LHCN-M2 (cell line): ENCODE results near the gene FTH1. TPM values are rescaled to one million over a fixed set of nuclear protein-coding genes. Genes with fewer than 3 reads are reported as not detected.
"Not testable (repeated sequence)": the region's sequence is repeated elsewhere in the genome, so short reads cannot be mapped to it uniquely, and the experiment has no call there.

Source experiments
- DNase-seq: peaks from one replicate; pipeline ENCODE4 v3.0.0-alpha.2; 2012; ENCODE audit warnings: low read depth
- polyA plus RNA-seq: library from polyadenylated mRNA; unstranded; fragments of >200 nt; gene quantifications from one replicate; pipeline ENCODE4 v1.2.1, GENCODE V29; 2012; ENCODE audit warnings: missing spikeins
- total RNA-seq: library from RNA; depleted of rRNA; stranded (reverse); fragments of >200 nt; gene quantifications from 2 replicates; pipeline ENCODE4 v1.2.3, GENCODE V29; 2014; rRNA removed

FTH1 gene
- 718 and 1,060 TPM in 2 replicates for total RNA-seq
- polyA plus RNA-seq = 13,028 TPM

DNA sequence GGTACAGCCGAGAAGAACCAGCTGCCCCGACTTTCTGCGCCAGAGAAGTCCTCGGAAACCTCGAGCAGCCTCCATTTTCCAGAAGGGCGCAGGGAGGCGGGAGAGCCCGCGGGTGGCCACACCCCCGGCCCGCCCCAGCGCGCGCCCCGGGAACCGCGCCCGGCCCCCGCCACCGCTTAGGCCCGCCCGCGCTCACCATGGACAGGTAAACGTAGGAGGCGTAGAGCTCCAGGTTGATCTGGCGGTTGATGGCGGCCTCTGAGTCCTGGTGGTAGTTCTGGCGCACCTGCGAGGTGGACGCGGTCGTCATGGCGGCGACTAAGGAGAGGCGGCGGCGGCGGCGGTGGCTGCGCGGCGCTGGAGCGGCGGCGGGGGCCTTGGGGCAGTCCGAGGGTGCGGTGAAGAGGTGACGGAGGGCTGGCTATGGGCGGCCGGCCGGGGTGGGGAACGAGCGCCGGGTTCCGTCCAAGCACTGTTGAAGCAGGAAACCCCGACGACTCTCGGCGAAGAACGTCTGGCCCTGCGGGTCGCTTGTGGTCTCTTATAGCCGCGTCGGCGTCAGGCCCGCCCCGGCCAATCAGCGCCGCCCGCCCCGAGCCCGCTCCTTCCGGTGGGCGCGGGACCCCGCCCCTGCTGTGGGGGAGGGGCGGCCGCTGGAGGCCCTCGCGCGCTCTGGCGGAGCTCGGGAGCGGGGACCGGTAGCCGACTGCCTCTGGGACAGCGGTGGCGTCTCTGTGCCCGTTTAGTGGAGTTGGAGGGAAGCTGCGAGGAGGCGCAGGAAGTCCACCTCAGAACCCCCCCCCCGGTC lies at the start of gene FTH1:
Gene FTH1, minus strand, starts transcription at position 519 of the 808 bp plus-strand sequence. Its CDS starts 209 bp downstream, at position 310.
- peak; percentile 86 for DNase-seq

GRCh38 chr11:62015615-62016014 lies 48.2 kb upstream of the FTH1 start:
- no peak for DNase-seq

GRCh38 chr11:62013537-62014476 lies 46.4 kb upstream of the FTH1 start:
- no peak for DNase-seq

DNA sequence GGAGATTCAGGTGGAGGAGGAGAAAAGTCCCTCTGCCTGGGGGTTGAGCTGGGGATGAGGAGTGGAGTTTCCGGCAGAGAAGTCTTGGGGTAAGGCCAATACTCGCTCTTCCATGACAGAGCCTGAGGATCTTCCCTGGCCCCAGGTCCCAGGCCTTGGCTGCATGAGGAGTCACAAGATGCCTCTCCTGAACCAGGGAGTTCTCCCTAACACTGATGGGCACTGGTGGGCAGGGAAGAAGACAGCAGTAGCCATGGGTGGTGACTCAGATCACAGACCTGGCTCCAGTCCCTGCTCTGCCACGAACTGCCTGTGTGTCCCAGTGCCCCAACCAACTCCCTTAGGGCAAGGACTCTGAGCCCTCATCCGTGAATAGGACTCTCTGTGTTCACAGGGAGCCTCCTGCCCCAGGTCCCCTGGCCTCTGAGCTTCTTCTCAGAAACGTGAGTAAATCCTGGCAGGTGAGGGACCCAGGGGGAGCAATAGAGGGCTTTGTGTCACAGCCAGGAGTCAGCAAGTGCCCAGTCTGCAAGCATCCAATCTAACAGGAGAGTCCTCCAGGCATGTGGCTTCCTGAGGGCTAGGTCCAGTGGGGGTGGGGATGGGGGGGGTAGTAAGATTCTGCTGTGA lies 45.5 kb upstream of the FTH1 start:
- DNase-seq = no peak

GRCh38 chr11:62012451-62012831 lies 45.0 kb upstream of the FTH1 start:
- peak; percentile 65 for DNase-seq

GRCh38 chr11:62011881-62012280 lies 44.4 kb upstream of the FTH1 start:
- DNase-seq = no peak

GRCh38 chr11:62010935-62011528 lies 43.6 kb upstream of the FTH1 start:
- no peak for DNase-seq

DNA sequence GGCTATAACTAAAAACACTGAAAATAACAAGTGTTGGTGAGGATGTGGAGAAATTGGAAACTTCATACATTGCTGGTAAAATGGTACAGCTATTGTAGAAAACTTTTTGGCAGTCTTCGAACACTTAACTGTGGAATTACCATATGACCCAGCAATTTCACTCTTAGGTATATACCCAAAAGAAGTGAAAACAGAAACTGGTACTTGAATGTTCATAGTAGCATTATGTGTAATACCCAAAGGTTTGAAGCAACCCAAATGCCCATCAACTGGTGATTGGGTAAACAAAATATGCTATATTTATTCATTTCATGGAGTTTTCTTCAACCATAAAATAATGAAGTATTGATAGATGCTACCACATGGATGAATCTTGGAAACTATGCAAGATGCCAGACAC lies 40.8 kb upstream of the FTH1 start:
- no peak for DNase-seq

DNA sequence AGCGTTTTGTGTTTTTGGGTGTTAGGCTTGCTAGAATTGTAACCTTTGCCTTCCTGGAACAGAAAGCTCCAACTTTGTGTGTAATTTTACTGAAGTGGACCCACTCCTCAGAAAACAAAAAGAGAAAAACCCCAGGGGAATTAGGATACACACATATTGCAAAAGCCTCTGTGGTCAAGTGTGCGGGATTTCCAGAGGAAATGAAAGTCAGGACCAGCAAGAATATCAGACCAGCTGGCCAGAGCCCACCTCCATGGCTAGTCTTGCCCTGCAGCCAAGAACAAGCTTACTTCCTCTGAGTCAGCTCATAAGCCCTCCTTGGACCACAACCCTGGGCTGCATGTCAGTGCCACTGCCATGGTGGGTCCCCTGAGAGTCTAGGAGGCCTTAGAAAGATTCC lies 37.0 kb upstream of the FTH1 start:
- DNase-seq = peak; percentile 96

- DNase-seq = not testable (repeated sequence)
Measured at GRCh38 chr11:62002283-62002682, 34.8 kb upstream of the FTH1 start.

DNA sequence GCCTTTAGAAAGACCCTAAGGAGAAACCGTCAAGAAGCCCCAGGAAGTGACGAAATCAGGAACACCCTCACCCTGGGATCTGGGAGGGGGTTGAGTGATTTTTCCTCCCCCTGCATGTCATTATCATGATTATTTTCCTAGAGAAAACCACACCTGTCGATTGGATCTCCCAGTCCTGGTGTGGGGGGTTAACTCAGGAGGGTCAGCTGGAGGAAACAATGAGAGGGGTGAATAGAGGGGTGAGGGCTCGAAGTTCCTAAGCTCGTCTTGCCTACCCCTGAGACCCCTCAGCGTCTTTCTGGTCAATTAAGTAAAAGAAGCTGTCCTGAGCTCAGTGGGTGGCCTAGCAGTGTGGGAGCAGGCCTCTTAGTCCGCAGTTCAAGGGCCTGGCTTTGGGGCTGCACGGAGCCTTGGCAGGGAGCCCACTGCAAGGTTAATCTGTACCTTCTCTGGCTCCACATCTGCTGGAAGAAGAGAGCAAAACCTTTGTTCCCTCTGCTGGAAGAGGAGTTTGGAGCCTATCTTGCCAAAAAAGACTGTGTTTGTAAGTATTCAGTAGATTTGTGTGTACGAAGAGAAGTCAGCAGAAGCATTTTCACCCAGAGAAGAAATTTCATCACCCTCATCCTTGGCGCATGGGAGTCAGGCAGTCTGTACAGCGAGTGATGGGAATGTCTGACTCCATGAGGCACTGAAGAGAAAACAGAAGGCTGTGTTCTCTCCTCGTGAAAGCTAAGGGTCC lies 34.2 kb upstream of the FTH1 start:
- DNase-seq = no peak

DNA sequence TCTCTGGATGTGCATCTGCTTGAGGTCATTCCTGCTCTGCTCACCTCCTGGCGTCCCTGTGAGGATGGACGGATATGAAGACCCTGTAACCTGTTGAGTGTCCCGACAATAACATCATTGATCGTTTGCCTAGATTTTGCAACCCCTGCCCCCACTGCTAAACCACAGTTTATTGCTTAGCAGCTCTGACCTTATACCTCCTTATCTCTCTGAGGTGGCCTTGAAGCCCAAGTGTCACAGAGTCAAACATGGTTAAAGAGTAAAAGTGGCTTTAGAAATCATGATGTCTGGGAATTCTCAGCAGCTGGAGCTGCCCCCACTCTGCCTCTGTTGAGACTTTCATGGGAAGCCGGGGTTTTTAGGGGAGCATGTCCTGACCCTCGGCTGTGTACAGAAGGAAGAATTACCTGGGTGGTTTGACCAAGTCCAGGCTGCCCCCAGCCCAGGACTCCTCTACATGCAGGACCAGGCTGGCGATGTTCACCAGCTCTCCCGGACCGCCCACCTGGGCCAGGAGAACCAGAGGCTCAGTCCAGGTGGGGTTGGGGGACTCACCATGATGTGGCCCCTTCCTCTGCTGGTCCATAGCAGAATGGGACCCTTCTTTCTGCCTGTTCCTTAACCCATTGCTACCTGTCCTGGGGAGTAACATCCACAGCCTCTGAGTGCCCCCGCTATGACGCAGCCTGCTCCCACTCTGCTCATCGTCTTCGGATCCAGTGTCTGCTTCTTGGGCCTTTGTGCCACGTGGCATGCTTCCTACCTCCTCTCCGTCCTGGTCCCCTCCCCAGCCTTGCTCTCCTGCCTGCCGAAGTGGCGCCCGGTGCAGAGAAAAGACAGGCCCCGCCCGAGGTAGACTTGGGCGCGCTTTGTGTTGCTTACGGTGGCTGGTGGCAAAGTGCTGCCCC lies 33.4 kb upstream of the FTH1 start:
- DNase-seq = no peak

- peak; percentile 26 for DNase-seq
Measured at GRCh38 chr11:61999141-61999975, 31.9 kb upstream of the FTH1 start.

DNA sequence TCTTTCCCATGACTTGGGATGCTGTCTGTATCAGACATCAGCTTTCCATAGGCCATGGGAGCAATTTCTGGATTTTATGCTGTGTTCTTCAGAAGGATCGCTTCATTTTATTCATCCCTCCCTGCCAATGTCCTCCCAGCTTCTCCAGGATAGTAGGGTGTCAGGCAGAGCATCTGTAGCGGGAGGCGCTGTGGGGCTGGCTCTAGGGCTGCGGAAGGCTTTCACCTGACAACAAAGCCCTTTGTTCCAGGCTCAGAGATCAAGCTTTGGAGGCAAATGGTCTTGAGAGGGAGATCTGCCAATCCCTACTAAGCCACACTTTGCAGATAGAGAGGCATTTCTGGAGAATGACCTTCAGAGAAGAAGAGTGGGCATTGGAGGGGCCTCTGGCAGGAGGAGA lies 29.5 kb upstream of the FTH1 start:
- DNase-seq = no peak

- no peak for DNase-seq
Measured at GRCh38 chr11:61994981-61995380, 27.5 kb upstream of the FTH1 start.

DNA sequence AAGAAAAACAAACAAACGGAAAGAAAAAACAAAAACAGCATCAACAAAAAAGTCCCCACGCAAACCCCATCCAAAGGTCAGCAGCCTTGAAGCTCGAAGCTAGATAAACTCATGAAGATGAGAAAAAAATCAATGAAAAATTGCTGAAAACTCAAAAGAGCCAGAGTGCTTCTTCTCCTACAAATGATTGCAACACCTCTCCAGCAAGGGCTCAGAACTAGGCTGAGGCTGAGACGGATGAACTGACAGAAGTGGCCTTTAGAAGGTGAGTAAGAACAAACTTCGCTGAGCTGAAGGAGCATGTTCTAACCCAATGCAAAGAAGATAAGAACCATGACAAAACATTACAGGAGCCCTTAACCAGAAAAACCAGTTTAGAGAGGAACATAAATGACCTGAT lies 18.4 kb upstream of the FTH1 start:
- no peak for DNase-seq

DNA sequence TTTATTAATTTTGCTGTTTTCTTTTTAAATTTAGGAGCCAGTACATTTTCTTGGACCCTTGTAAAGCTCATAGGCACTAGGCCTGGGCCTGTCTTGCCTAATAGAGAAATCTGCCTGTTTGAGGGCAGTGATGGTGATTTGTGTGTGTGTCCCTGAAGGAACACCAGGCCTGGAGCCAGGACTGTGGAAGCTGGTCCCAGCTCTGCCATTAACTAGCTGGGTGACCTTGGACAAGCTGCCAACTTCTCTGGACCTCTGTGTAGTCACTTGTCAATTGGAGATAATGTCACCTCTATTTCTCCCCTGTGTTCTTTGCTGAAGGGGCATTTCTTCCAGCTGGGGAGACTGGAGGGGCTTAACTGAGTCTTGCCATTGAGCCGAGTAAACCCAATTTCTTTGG lies 16.0 kb upstream of the FTH1 start:
- no peak for DNase-seq

GRCh38 chr11:61980783-61981541 lies 13.5 kb upstream of the FTH1 start:
- no peak for DNase-seq
